Measurements from ENCODE around the gene EIPR1.
"Not testable (repeated sequence)": the region's sequence is repeated elsewhere in the genome, so short reads cannot be mapped to it uniquely, and the experiment has no call there.

Gene EIPR1

DNA sequence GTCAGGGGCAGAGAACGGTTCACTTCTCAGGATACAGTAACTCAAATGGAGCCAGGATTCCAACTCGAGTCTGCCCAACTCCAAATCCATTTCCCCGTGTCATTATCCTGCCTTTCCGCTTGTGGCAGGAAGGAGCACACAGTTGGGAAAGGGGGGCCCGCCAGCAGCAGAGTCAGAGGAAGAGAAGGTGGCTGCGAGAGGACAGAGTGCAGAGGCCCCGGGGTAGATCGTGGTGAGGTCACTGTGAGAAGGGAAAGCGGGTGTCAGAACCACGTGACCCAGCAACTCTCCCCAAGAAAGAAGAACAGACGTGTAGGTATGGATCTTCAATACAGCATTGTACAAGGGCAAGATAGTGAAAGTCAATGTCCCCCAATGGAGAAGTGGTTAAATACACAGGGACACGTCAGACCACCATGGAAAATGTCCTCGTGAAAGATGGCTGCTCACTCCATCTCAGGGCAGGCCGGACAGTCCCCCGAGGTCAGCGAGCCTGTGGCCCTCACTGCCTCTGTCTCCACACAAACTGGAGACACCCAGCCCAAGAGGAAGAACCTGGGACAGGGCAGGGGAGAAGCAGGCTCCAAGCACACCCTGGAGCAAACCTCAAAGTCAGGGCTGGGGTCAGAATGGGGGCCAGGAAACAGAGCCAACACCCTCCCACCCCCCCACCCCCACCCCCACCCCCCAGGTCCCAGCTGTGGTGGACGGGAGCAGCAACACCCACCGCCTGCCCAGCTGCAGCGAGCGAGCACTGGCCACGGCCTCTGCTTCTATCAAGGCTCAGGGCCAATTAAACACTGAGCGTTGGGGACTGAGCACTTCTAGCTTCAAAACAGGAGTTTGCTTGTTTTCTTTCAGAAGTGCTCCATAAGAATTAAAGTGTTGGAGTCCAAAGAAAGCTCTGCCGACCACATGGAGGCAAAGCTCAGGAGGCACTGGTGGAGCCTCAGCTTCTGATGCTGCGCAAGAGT is 92.7 kb downstream of the EIPR1 start:
- Histone ChIP-seq H3K27ac (no peak overlapping the region), H3K36me3 (no peaks in the 10 kb centered on the region), H3K27me3 (no peaks in the 10 kb centered on the region), H3K4me3 (ENCODE audit: low read depth in 1 of 2, low read length in 1 of 2) (no peak overlapping the region), H3K4me1 (ENCODE audit: control insufficient read depth in 1 of 2, insufficient read depth in 1 of 2, low read depth in 1 of 2, low read length in 1 of 2) (no peaks in the 10 kb centered on the region), H3K9me3 (no peaks in the 10 kb centered on the region)
- TF ChIP-seq, protein P1, sequence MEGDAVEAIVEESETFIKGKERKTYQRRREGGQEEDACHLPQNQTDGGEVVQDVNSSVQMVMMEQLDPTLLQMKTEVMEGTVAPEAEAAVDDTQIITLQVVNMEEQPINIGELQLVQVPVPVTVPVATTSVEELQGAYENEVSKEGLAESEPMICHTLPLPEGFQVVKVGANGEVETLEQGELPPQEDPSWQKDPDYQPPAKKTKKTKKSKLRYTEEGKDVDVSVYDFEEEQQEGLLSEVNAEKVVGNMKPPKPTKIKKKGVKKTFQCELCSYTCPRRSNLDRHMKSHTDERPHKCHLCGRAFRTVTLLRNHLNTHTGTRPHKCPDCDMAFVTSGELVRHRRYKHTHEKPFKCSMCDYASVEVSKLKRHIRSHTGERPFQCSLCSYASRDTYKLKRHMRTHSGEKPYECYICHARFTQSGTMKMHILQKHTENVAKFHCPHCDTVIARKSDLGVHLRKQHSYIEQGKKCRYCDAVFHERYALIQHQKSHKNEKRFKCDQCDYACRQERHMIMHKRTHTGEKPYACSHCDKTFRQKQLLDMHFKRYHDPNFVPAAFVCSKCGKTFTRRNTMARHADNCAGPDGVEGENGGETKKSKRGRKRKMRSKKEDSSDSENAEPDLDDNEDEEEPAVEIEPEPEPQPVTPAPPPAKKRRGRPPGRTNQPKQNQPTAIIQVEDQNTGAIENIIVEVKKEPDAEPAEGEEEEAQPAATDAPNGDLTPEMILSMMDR (IDR thresholded peaks at IDR 0.05) = no peak

GRCh38 chr2:3283876-3284656 is 93.6 kb downstream of the EIPR1 start:
- not testable (repeated sequence) for H3K36me3 ChIP-seq; H3K4me3 ChIP-seq (ENCODE audit: low read depth in 1 of 2, low read length in 1 of 2); H3K4me1 ChIP-seq (ENCODE audit: control insufficient read depth in 1 of 2, insufficient read depth in 1 of 2, low read depth in 1 of 2, low read length in 1 of 2); H3K27ac ChIP-seq; H3K9me3 ChIP-seq; H3K27me3 ChIP-seq

GRCh38 chr2:3283206-3283605 is 94.4 kb downstream of the EIPR1 start:
- H3K4me1 ChIP-seq (ENCODE audit: control insufficient read depth in 1 of 2, insufficient read depth in 1 of 2, low read depth in 1 of 2, low read length in 1 of 2) = no peaks in the 10 kb centered on the region
- H3K27me3 ChIP-seq = no peaks in the 10 kb centered on the region
- no peak overlapping the region for H3K27ac ChIP-seq
- TF ChIP-seq, protein P1 (IDR thresholded peaks at IDR 0.05) = no peak
- H3K4me3 ChIP-seq (ENCODE audit: low read depth in 1 of 2, low read length in 1 of 2) = no peak overlapping the region
- H3K9me3 ChIP-seq = no peaks in the 10 kb centered on the region
- H3K36me3 ChIP-seq = no peaks in the 10 kb centered on the region

GRCh38 chr2:3282056-3282998 is 95.3 kb downstream of the EIPR1 start:
- TF ChIP-seq, protein P1 (IDR thresholded peaks at IDR 0.05) = no peak
- Histone ChIP-seq H3K4me3 (ENCODE audit: low read depth in 1 of 2, low read length in 1 of 2) (no peak overlapping the region), H3K9me3 (no peaks in the 10 kb centered on the region), H3K27ac (no peak overlapping the region), H3K27me3 (no peaks in the 10 kb centered on the region), H3K36me3 (no peaks in the 10 kb centered on the region), H3K4me1 (ENCODE audit: control insufficient read depth in 1 of 2, insufficient read depth in 1 of 2, low read depth in 1 of 2, low read length in 1 of 2) (no peaks in the 10 kb centered on the region)

DNA sequence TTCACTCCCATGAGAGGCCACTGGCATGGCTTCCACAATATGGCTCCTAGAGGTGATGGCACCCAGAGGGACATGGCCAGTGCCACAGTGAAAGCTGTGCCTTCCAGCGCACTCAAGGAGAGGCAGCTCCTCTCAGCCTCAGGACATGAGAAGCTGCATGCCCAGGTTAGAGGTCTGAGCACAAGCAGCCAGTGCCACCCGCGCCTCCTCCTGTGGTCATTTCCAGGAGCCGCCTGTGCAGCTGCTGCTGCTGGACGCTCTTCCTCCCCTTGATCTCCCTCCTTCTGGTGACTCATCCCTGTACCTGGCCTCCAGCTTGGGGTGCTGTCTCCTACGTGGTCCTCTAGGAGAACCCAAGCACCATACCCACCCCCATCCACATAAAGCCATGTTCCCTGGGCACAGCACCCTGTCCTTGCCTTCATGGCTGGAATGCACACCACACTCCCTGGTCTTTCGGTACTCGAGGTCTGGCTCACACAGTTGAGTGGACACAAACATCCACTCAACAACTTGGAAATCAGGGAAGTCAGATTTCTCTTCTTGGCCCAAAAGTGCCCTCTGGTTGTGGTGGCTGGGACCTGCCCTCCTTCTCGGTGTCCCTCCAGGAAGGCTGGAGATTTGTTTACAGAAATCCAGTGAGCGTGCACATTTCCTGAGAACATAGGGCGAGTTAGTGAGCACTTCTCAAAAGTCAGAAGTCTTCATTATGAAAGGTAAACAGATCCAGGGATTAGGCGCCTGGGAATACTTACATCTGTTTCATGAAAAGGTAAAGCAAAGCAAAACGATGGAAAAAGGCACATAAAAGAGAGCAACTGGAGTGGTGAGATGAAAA is 96.7 kb downstream of the EIPR1 start:
- no peak overlapping the region for H3K4me3 ChIP-seq (ENCODE audit: low read depth in 1 of 2, low read length in 1 of 2)

More for the DNA sequence above, 96.7 kb downstream of the EIPR1 start:
- Histone ChIP-seq H3K4me1 (ENCODE audit: control insufficient read depth in 1 of 2, insufficient read depth in 1 of 2, low read depth in 1 of 2, low read length in 1 of 2) (no peaks in the 10 kb centered on the region), H3K36me3 (no peaks in the 10 kb centered on the region), H3K9me3 (no peaks in the 10 kb centered on the region), H3K27ac (no peak overlapping the region), H3K27me3 (no peaks in the 10 kb centered on the region)
- TF ChIP-seq, protein P1 (IDR thresholded peaks at IDR 0.05) = no peak
